ENCODE data around the gene USP31. TPM values are rescaled to one million over a fixed set of nuclear protein-coding genes. Genes with fewer than 3 reads are reported as not detected.
A peak's percentile ranks its signal among the peaks of the same experiment; 100 is the strongest.

The USP31 gene
- total and polyA plus RNA-seq, 2 of the 13 experiments (the other 11 are each of a cell fraction or from before 2014, with no cell fraction given), result 22.5 to 23.3 TPM

GRCh38 chr16:23141959-23142740, 7.1 kb downstream of the USP31 start (continued):
- TF ChIP-seq, protein P1, sequence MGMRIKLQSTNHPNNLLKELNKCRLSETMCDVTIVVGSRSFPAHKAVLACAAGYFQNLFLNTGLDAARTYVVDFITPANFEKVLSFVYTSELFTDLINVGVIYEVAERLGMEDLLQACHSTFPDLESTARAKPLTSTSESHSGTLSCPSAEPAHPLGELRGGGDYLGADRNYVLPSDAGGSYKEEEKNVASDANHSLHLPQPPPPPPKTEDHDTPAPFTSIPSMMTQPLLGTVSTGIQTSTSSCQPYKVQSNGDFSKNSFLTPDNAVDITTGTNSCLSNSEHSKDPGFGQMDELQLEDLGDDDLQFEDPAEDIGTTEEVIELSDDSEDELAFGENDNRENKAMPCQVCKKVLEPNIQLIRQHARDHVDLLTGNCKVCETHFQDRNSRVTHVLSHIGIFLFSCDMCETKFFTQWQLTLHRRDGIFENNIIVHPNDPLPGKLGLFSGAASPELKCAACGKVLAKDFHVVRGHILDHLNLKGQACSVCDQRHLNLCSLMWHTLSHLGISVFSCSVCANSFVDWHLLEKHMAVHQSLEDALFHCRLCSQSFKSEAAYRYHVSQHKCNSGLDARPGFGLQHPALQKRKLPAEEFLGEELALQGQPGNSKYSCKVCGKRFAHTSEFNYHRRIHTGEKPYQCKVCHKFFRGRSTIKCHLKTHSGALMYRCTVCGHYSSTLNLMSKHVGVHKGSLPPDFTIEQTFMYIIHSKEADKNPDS (CRISPR knock-in tag; IDR thresholded peaks at IDR 0.05), result 0 out of 2 replicates have a peak, but pooled peaks have one; percentile 27
- TF ChIP-seq DRAP1 (CRISPR knock-in tag; IDR thresholded peaks at IDR 0.05), result 0 out of 2 replicates have a peak, but pooled peaks have one; percentile 24
- TF ChIP-seq MED13 (CRISPR knock-in tag; IDR thresholded peaks at IDR 0.05), result no peak
- no peak; the same call in 1 of the 2 replicates for TF ChIP-seq ZNF782 (CRISPR knock-in tag; IDR thresholded peaks at IDR 0.05; ENCODE audit: borderline replicate concordance)
- no peak for TF ChIP-seq ZNF329 (CRISPR knock-in tag; IDR thresholded peaks at IDR 0.05; ENCODE audit: low read depth)
- TF ChIP-seq TBL1XR1 (IDR thresholded peaks at IDR 0.05; ENCODE audit: borderline replicate concordance, low read length, partially characterized antibody), result peak; percentile 22
- TF ChIP-seq, protein P2, sequence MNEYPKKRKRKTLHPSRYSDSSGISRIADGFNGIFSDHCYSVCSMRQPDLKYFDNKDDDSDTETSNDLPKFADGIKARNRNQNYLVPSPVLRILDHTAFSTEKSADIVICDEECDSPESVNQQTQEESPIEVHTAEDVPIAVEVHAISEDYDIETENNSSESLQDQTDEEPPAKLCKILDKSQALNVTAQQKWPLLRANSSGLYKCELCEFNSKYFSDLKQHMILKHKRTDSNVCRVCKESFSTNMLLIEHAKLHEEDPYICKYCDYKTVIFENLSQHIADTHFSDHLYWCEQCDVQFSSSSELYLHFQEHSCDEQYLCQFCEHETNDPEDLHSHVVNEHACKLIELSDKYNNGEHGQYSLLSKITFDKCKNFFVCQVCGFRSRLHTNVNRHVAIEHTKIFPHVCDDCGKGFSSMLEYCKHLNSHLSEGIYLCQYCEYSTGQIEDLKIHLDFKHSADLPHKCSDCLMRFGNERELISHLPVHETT (CRISPR knock-in tag; conservative IDR thresholded peaks at IDR 0.05), result no peak
- no peak for TF ChIP-seq REST (IDR thresholded peaks at IDR 0.05; ENCODE audit: borderline replicate concordance in 1 of 2, low read depth in 1 of 2, low read length in 2 of 2)
- TF ChIP-seq, protein P3, sequence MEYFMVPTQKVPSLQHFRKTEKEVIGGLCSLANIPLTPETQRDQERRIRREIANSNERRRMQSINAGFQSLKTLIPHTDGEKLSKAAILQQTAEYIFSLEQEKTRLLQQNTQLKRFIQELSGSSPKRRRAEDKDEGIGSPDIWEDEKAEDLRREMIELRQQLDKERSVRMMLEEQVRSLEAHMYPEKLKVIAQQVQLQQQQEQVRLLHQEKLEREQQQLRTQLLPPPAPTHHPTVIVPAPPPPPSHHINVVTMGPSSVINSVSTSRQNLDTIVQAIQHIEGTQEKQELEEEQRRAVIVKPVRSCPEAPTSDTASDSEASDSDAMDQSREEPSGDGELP (IDR thresholded peaks at IDR 0.05; ENCODE audit: borderline replicate concordance, low read depth), result no peak
- TF ChIP-seq ZZZ3 (CRISPR knock-in tag; IDR thresholded peaks at IDR 0.05; ENCODE audit: borderline replicate concordance), result no peak
- TF ChIP-seq, protein P4, sequence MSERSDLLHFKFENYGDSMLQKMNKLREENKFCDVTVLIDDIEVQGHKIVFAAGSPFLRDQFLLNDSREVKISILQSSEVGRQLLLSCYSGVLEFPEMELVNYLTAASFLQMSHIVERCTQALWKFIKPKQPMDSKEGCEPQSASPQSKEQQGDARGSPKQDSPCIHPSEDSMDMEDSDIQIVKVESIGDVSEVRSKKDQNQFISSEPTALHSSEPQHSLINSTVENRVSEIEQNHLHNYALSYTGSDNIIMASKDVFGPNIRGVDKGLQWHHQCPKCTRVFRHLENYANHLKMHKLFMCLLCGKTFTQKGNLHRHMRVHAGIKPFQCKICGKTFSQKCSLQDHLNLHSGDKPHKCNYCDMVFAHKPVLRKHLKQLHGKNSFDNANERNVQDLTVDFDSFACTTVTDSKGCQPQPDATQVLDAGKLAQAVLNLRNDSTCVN (CRISPR knock-in tag; IDR thresholded peaks at IDR 0.05; ENCODE audit: borderline replicate concordance), result 0 out of 2 replicates have a peak, but pooled peaks have one; percentile 43
- TF ChIP-seq SAFB2 (CRISPR knock-in tag; IDR thresholded peaks at IDR 0.05; ENCODE audit: borderline replicate concordance, low read depth), result no peak
- TF ChIP-seq, protein P5, sequence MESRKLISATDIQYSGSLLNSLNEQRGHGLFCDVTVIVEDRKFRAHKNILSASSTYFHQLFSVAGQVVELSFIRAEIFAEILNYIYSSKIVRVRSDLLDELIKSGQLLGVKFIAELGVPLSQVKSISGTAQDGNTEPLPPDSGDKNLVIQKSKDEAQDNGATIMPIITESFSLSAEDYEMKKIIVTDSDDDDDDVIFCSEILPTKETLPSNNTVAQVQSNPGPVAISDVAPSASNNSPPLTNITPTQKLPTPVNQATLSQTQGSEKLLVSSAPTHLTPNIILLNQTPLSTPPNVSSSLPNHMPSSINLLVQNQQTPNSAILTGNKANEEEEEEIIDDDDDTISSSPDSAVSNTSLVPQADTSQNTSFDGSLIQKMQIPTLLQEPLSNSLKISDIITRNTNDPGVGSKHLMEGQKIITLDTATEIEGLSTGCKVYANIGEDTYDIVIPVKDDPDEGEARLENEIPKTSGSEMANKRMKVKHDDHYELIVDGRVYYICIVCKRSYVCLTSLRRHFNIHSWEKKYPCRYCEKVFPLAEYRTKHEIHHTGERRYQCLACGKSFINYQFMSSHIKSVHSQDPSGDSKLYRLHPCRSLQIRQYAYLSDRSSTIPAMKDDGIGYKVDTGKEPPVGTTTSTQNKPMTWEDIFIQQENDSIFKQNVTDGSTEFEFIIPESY (CRISPR knock-in tag; IDR thresholded peaks at IDR 0.05), result no peak

Data from HepG2 (cell line).